Raji (cell line): ENCODE measurements around the gene SERPINA4.

Experiments
- POLR2A ChIP-seq: IDR thresholded peaks from 2 replicates; pipeline ENCODE4 v1.6.1; 2011; ENCODE audit warnings: low read depth, low read length, control low read depth; ENCODE audit not compliant: insufficient read depth

Gene SERPINA4

GRCh38 chr14:94555991-94556390 is 5.3 kb upstream of the SERPINA4 start:
- no peak for TF ChIP-seq POLR2A

GRCh38 chr14:94557327-94557726 is 3.9 kb upstream of the SERPINA4 start:
- TF ChIP-seq POLR2A: no peak

- no peak for TF ChIP-seq POLR2A
These were observed 2.4 kb upstream of the SERPINA4 start for GRCh38 chr14:94558842-94559241.

- no peak for TF ChIP-seq POLR2A
These were observed 1.5 kb upstream of the SERPINA4 start for GRCh38 chr14:94559638-94560290.

- no peak for TF ChIP-seq POLR2A
These were observed 964 bp upstream of the SERPINA4 start for GRCh38 chr14:94560291-94560665.

GRCh38 chr14:94561656-94562010 is 391 bp downstream of the SERPINA4 start:
- TF ChIP-seq POLR2A: no peak

- no peak for TF ChIP-seq POLR2A
These were observed 780 bp downstream of the SERPINA4 start for GRCh38 chr14:94562022-94562421.

GRCh38 chr14:94562941-94563883 is 2.0 kb downstream of the SERPINA4 start:
- TF ChIP-seq POLR2A: no peak

- no peak for TF ChIP-seq POLR2A
These were observed 3.1 kb downstream of the SERPINA4 start for GRCh38 chr14:94564381-94564780.

- TF ChIP-seq POLR2A: no peak
These were observed 6.9 kb downstream of the SERPINA4 start for GRCh38 chr14:94568186-94568585.

GRCh38 chr14:94569381-94570001 is 8.2 kb downstream of the SERPINA4 start:
- no peak for TF ChIP-seq POLR2A

GRCh38 chr14:94570002-94570400 is 8.8 kb downstream of the SERPINA4 start:
- TF ChIP-seq POLR2A: no peak

- TF ChIP-seq POLR2A: no peak
These were observed 9.2 kb downstream of the SERPINA4 start for GRCh38 chr14:94570440-94570839.

- no peak for TF ChIP-seq POLR2A
These were observed 10.2 kb downstream of the SERPINA4 start for GRCh38 chr14:94571395-94571794.

GRCh38 chr14:94571950-94572349 is 10.7 kb downstream of the SERPINA4 start:
- TF ChIP-seq POLR2A: no peak
